ENCODE results near the gene LRRN2.
"Not testable (repeated sequence)": the region's sequence is repeated elsewhere in the genome, so short reads cannot be mapped to it uniquely, and the experiment has no call there.

Gene LRRN2

DNA sequence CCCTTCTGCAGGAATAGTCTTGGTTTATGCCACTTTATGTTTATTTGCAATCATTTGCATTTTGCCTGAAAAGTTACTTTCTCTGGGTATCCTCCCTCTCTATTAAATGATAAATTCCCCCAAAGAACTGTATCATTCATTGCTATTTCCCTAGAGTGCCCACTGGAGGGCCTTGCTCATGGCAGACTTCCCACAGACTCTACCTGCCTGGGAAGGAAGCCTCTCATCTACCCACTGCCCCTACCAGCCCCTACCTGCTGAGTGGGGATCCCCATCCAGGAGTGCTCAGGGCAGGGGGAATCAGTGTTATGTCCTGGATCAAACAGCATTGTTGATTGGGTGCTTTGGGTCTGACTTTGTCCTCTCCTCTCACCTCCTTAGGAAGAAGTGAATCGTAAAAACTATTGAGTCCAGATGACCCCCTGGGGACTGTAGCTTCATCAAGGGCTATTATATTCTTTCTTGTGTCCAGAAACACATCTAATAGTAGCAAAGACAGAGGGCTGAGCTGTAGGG, 6.8 kb upstream of the LRRN2 start:
- DNase-seq = no peak

DNA sequence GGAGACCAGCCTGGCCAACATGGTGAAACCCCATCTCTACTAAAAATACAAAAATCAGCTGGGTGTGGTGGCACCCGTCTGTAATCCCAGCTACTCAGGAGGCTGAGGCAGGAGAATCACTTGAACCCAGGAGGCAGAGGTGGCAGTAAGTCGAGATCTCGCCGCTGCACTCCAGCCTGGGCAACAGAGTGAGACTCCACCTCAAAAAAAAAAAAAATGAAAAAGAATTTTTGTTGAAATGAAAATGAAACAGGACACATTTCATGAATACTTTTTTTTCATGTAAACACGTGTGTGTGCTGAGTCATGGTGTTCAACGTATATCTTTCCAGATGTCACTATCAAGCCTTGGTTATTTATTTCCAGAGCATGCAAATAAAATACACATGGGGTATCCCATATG, 5.8 kb upstream of the LRRN2 start:
- not testable (repeated sequence) for DNase-seq

DNA sequence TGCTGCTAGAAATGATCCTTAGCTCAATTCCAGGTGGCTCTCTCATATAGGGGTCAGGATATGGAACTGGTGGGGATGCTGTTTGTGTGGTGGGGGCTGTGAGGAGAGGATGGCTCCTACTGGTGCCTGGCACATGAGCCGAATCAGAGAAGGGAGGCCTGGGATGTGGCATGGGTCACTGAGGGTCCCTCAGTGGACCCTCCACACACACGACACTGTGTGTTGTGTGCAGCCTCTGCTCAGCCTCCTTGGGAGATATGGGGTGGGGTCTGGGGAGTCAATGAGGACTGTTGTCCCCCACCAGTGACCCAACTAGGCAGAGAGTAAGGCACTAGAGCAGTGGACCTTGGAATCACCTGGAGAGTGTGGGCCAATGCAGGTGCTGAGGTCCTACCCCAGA, 3.2 kb upstream of the LRRN2 start:
- DNase-seq = no peak

DNA sequence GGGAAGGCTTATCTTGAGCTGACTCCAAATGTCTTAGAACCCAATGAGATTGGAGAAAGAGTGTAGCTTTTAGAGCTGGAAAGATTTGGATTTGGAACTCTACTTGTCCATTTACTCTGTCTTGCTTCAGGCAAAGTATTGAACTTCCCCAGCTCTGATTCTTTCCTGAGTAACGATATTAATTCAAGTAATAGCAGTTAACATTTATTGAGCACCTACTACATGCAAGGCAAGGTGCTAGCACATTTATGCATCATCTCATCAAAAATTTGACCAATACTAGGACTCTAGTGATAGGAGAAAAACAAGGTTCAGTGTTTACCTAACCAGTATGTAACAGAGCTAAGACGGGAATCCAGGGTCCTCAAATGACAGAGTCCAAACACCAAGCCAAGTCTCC, 2.5 kb upstream of the LRRN2 start:
- DNase-seq = no peak

DNA sequence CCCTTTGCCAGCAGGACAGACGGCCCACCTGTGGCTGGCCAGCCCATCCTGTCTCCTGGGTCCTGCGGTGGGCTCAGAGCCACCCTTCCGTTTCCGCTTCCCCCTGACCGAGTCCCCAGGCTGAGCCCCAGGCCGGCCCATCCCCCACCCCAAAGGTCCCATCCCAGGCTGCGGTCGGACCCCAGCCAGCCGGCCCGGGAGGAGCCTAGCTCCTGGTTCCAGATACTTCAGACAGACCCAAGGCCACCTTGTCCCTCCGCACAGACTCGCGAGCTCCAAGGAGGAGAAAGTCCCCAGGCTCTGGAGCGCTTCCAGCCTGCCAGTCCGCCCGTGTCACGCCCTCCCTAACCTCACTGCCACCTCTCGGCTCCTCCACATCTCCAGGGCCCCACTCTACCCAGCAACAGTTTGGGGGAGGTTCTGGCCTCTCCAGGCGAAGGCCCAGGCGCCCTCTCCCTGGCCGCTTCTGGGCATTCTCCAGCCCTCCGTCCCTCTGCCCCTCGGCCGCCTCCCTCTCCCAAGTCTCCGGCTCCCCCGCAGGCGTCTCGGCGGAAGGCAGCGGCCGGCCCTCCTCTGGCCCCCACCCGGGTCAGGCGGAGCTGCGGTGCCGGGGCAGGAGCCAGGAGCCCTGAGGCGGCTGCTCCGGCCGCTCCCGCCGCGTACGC, 835 bp downstream of the LRRN2 start:
- no peak for DNase-seq

DNA sequence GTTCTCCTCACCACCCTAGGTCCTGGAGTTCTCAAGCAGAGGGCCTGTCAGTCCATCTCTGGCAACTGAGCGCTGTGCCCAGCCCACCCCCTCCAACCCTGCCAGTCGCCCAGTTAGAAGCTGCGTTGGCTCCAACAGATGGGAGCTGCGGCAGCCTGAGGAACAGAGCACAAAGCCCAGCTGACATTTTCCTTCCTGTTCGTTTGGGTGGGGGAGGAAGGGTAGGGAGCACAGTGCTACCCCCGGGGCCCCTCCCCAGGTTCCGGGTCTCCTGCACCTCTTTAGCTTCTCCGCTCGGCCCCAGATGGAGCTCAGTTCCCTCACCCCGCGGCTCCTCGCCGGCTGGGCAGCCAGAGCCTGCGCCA, 1.4 kb downstream of the LRRN2 start:
- no peak for DNase-seq

DNA sequence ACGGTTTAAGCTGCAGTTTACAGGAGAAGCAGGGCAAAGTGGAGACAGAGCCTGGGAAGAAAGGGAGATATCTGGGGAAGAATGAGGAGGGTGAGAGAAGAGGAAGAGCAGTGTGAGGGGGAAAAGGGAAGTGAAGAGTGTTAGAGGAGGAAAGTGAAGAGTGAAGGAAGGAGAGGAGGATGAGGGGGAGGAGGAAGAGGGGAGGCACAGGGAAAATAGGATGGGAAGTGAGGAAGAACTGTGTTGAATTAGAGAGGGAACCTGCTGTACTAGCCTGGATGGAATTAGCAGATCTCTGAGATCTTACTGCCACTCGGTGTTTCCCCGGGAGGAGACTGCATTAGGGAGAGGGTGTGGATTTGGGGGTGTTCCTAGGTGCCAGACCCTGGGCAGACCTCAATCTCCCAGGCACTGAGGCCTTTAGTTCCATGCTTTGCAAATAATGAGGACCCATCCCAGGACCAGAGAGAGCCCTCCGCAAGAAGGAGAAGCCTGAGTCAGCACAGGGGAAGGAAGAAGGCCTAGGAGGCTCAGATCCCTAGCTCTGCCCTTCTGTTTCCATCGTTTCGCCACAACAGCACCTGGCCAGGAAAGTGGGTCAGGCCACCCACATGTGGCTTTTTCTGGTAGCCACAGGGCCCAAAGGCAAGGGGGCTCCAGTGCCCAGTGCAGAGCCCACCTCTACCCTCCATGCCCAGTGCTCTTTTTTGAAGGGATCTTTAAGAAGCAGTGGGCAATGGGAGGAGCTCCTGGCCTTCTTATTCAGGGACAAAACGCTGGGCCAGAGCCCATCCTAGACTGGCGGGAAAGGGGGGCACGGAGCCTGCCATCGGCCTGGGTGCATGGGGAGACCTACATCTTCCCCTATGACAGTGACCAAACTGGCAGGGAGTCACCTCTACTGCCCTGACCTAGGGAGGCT, 2.0 kb downstream of the LRRN2 start:
- no peak for DNase-seq

DNA sequence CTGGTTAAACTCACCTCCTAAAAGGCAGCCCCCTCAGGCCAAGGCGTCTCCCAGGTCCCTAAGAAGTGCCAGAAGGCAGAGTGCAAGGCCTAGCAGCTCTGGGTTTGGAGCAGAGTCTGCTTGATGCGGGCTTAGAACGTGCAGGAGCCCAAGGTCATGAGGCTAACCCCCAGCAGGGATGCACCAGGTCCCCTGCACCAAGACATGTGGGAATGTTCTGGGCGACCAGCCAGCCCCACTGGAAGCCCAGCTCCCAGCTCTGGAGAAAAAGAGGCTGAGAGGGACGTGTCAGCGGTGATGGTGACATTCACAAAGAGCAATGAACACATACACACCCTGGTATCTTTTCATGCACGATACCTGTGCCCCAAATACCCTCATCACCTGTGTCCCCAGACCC, 5.1 kb downstream of the LRRN2 start:
- no peak for DNase-seq

DNA sequence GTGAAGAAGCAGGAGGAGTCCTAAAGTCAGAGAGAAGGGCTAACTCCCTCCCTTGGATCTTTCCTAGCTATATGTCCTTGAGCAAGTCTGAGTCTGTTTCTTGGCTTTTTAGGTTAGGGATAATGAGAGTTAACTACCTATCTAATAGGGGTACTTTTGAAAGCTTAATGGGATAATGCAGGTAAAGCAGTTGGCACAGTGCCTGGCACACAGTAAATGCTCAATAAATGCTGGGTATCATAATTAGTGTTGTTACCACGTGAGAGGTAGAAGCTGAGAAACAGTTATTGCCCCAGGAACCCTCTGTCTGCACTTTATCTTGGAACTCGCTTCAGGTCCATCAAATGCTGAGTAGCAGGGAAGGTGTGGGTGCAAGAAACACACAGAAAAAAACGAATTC, 5.5 kb downstream of the LRRN2 start:
- DNase-seq = no peak

DNA sequence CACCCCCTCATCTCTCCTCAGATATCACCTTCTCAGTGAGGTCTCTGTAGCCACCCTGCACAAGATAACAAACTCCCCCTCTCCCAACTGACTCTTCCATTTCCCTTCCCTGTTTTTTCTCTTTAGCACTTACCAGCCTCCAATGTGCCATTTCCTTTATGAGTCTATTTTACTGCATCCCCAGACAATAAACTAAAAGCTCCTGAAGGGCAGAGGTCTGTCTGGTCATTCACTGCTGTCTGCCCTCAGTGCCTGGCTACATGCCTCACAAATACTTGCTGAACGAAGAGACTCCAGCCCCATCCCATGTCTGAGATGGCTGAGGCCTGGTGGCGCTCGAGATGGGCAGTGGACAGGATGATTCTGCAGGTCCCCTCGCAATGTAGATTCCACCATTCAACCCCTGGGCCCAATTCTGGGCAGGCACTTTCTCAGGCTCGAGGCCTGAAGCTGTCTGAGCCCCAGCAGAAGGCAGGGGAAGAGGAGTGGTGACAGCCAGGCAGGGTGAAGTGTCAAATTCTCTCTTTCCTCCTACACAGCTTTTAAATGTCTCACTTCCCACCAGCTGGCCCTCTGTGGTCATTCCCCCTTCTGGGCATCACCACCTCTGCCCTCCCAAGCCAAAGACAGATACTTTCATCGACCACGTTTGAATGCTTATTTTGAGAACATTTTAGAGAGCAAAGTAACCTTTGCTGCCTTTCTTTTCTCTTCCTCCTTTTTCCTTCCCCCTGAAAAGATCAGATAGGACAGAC, 6.6 kb downstream of the LRRN2 start:
- DNase-seq = no peak

DNA sequence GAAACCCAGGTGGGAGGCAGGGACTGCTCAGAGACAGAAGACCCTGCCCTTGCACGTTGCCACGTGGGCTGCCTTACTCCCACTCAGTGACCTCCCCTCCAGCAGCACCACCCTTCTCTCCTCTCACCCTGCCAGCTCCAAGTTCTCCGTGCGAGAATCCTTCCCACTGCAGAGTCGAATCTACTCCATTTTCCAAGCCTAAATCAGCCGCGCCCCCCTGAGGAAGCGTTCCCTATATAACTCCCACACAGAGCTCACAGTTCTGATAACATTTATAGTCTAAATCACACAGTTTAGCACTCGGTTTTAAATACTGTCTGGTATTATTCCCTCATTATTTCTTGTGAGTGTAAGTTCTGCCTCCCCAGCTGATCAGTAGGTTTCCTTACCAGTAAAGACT, 7.7 kb downstream of the LRRN2 start:
- DNase-seq = no peak

DNA sequence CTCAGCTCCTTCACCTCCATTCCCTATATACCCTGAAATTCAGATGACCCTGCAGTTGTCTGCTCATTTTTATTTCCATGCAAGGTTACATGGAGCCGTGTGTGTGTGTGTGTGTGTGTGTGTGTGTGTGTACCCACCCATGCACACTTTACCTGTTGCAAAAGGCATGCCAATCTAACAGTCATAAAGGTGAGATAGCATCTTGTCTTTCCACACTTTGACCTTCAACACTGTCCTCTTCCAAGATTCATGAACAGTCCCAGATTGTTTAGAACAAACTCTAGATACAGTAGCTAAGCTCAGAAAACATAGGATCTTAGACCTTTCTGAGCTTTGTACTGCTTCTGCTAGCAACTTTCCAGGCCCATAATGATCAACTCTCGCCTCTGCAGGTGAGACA, 9.5 kb downstream of the LRRN2 start:
- no peak for DNase-seq

DNA sequence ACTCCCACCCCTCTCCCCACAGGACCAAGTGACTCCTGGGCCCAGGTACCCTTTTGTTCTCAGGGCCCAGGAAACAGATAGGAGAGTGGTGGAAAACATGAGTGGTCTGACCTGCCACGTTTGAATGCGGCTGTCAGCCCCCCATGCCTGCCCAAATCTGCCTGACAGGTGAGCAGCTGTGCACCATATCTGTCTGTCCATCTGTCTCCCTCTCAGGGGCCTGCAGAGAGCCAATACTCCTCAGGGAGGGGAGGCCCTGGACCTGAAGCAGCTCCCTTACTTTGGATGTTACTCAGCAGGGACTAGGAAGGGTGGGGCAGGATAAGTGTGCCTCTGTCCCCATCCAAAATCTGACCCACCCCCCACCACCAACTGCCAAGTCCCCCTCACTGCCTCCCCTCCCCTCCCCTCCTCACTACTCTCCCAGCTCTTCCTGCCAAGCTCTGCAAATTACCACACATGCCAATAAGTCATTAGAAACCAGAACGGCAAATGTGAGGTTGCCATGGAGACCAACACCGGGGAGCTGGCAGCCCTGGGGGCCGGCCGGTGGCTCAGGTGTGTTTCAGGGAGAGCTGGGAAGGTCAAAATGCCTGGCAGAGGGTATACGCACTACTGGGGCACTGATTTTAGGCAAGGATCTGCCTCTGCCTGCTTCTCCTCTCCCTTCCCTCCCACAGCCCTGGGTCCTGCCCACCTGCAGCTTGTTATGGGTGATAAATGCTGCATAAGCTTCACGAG, 11.5 kb downstream of the LRRN2 start:
- no peak for DNase-seq

DNA sequence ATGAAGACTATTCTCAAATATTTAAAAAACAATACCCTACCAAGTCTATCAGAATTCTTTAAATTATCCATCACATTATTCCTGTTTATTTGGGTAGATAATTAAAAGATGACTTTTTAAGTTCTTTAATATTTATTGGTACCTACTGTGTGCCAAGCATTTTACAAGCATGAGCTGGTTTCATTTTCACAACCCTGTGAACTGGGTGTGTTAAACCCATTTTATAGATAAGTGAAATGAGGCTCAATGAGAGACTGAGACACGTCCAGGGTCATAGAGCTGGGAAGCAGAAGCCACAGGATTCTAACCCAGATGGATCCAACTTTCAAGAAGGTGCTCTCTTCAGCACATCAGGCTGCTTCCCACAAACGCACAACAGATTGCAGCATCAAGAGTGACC, 12.3 kb downstream of the LRRN2 start:
- DNase-seq = no peak

DNA sequence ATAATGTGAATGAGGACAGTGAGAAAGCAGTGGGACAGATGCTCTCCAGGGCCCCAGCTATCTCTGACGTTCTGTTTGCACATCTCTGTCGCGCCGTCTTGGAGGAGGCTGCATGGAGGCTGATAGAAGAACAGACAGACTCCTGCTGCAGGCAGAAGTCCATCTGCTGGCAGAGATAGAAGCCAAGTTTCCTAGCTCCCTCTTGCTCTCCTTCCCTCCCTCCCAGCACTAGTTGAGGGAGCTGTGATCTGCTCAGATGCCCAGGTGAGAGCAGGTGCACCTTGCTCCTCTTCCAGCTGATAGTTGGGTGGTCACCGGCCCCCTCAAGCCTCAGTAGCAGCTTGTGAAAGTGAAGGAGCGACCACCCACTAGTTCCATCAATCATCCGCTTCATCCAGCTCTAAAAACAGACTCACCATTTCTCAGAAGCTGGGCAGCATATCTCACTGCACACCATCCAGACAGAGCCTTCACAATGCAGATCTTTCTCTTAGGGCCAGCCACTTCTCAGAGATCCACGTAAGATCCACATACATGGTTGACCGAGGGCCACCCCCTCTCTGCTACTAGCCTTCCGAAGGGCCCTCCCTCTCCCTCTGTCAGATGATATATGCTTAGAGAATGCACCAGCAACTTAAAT, 12.9 kb downstream of the LRRN2 start:
- DNase-seq = no peak

DNA sequence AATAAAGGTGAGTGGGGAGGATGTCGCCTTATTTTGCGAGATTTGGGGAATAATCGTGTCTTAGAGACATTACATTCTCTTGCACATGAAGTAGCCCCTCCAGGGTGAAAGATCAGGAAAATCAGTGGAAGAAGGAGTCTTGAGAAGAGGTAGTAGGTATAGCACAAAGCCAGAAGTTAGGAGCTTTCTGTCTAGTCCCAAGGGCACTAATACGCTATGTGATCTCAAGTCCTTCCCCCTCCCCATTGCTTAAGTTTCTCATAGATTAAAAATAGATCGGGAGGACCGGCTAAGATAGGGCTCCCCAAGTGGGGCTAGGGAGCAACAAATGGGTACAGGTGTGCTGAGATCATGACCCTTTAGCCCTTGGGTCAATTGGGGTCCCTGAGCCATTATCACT, 13.5 kb downstream of the LRRN2 start:
- no peak for DNase-seq

DNA sequence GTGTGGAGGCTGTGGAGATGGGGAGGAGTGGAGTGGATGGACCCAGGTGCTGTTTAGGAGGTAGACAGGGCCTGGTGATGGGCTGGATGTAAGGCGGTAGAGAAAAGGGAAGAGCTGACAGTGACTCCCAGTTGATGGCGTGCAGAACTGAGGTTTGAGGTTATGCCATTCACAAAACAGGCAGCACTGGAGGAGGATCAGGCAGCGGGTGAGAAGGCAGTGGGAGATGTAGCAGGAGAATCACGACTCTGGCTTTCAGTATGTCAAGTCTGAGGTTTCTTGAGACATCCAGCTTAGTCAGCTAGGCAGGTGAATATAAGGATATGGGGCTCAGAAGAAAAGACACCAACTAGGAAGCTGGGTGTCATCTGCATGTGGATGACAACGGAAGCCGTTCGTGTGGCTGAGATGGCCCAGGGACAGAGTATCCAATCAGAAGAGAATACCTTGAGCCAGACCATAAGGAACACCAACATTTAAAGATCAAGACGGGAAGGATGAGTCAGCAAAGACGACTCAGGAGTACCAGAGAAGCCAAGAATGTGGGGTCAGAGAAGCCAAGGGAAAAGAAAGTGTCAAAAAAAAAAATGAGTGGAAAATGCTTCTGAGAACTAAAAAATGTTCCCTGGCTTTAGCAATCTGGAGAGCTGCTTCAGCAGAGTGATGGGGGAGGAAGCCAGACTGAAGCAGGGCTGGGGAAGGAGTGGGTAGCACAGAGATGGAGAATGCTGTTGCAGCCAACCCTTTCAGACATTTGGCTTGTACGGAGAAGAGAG, 15.2 kb downstream of the LRRN2 start:
- no peak for DNase-seq

DNA sequence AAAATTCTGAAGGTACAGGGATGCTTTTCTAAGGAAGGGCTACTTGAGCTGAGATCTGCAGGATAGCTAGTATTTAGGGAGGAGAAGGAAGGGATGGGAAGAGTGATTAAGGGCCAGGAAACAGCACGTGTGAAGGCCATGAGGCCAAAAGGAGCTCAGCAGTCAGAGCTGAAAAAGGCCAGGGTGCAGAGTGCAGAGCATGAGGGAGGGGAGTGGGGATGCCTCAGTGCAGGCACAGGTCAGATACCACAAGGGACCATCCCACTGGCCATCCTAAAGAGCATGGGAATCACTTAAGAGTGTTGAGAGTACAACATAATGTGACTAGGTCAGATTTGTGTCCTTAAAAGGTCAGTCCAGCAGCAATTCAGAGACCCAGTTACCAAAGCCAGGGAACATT, 16.0 kb downstream of the LRRN2 start:
- DNase-seq = no peak

DNA sequence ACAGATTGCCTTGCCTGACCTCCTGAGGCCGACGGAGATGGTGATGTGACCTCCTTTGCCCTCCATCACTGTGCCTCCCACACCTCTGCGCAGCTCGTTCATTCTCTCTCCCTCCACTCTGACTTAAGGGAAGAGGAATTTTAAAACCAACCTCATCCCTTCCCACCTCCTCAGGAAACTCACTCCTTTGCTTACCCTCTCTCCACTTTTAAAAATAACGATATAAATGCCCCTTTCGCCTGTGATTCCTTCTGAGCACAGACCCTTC, 21.2 kb downstream of the LRRN2 start:
- no peak for DNase-seq

DNA sequence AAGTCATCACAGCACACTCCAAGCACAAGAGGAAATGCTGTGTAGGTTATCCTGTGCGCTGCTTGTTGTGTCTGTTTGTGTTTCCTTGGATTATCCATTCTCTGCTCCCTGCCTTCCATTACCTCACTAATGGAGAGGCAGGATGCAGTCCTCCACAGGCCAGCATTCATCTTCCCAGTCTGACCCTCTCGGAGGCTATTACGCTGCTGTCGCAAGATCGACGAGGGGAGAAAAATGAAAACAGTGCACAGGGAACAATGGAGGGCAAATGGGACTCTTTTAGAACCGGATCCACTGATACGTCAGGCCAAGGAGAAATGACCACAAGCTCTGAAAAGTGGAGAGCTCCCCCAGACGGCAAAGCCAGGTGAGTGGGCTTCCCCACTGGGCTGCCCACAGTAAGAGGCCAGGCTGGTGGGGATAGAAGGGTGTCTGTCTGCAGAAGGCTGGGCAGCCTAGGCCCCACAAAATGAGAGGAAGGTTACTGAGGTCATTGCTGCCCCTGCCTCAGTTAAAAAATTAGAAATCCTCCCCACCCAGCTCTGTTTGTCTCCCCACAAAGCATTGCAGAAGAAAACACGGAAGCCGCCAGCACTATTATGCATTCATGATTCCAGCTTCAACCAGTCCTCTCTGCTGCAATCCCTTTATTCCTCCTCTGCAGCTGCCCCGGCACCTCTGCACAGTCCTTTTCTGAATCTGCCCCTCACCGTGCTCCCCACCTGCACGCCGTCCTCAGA, 21.7 kb downstream of the LRRN2 start:
- DNase-seq = no peak

DNA sequence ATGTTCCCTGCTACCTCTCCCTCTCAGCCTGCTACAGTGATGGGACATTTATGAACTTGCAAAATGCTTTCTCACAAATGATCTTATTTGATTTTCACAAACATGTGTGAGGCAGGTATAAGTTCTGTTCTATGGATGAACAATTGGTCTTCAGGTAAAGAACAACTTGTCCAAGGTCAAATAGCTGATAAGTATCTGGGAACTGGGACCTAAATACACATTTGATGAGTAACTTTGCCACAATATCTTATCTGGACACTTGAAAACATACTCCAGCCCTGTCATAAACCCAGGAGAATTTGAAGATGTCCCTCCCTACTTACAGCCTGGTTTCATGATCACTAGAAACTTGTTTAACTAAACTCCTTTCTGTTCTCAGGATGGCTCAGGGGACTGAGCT, 23.0 kb downstream of the LRRN2 start:
- DNase-seq = no peak
